ENCODE data around the gene MRPS34. TPM values are rescaled to one million over a fixed set of nuclear protein-coding genes. Genes with fewer than 3 reads are reported as not detected.
A peak's percentile ranks its signal among the peaks of the same experiment; 100 is the strongest.
"Not testable (repeated sequence)": the region's sequence is repeated elsewhere in the genome, so short reads cannot be mapped to it uniquely, and the experiment has no call there.

Gene MRPS34
- polyA plus RNA-seq, 3 donors from 2014 or later: 111 to 139 (median 139) TPM

DNA sequence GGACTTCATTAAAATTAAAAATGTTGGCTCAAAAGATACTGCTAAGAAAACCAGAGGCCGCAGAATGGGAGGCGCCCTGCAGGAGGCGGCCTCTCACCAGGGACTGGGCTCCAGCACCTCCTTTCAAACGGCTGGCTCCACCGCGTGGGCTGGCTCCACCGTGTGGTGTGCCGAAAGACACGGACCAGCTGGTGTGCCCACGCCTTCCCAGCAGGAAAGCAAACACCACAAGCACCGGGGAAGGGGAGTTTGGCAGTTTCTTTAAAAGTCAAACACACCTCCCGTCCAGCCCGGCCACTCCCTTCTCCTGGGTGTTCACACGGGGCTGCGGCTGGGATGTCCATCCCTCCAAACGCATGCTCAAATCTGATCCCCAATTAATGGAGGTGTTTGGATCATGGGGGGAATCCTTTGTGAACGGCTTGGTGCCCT, 39.8 kb upstream of the MRPS34 start:
- peak in 2 of 3 donors; percentile 8 to 18 for DNase-seq
- Mint-ChIP-seq H3K36me3 (peaks cover 7 to 16% (median 8%) of the 10 kb centered on the region in 3 donors), H3K27ac (peak overlapping the region in 2 of 6 donors; percentile 25 to 60)

DNA sequence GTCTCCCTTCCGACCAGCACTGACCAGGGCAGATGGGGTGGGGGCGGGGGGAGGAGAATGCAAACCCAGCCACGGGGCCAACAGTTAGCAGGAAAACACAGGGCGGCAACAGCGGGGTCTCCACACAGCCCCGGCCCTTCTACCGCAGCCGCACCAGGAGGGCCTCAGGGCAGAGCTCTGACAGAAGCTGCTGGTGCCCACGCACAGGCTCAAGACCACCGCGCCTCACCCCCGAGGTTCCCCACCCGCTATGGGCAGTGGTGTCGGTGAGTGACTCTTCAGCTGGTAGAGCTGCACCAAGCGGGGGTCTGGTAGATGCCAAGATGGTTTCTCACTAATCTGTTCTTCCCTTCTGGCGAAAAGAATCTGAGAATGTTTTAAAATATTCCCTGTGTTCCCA, 37.6 kb upstream of the MRPS34 start:
- DNase-seq: no peak
- H3K4me3 Mint-ChIP-seq: no peak overlapping the region
- no peak overlapping the region for H3K27ac Mint-ChIP-seq
- peaks cover 8 to 20% (median 9%) of the 10 kb centered on the region in 3 donors for H3K36me3 Mint-ChIP-seq
- H3K9me3 Mint-ChIP-seq: peaks cover 0 to 3% (median 0%) of the 10 kb centered on the region in 6 donors
- peaks cover 4 to 12% of the 10 kb centered on the region in 2 donors for H3K4me1 Mint-ChIP-seq
- H3K27me3 Mint-ChIP-seq (ENCODE audit: low read depth in 3 of 3): peaks cover 0 to 3% (median 2%) of the 10 kb centered on the region in 3 donors

More for the DNA sequence above, 39.8 kb upstream of the MRPS34 start:
- peaks cover 0 to 5% (median 2%) of the 10 kb centered on the region in 3 donors for H3K27me3 Mint-ChIP-seq (ENCODE audit: low read depth in 3 of 3)
- H3K4me3 Mint-ChIP-seq: no peak overlapping the region
- H3K4me1 Mint-ChIP-seq: peaks cover 4 to 12% of the 10 kb centered on the region in 2 donors
- H3K9me3 Mint-ChIP-seq: peaks cover 0 to 3% (median 0%) of the 10 kb centered on the region in 6 donors

GRCh38 chr16:1810106-1810505, 37.2 kb upstream of the MRPS34 start:
- H3K27ac Mint-ChIP-seq: peak overlapping the region in 1 of 6 donors; percentile 34
- H3K27me3 Mint-ChIP-seq (ENCODE audit: low read depth in 3 of 3): peaks cover 0 to 3% (median 0%) of the 10 kb centered on the region in 3 donors
- peaks cover 3 to 16% (median 7%) of the 10 kb centered on the region in 3 donors for H3K36me3 Mint-ChIP-seq
- no peak for DNase-seq
- H3K4me3 Mint-ChIP-seq: no peak overlapping the region
- H3K9me3 Mint-ChIP-seq: no peaks in the 10 kb centered on the region
- peaks cover 4 to 9% of the 10 kb centered on the region in 2 donors for H3K4me1 Mint-ChIP-seq

DNA sequence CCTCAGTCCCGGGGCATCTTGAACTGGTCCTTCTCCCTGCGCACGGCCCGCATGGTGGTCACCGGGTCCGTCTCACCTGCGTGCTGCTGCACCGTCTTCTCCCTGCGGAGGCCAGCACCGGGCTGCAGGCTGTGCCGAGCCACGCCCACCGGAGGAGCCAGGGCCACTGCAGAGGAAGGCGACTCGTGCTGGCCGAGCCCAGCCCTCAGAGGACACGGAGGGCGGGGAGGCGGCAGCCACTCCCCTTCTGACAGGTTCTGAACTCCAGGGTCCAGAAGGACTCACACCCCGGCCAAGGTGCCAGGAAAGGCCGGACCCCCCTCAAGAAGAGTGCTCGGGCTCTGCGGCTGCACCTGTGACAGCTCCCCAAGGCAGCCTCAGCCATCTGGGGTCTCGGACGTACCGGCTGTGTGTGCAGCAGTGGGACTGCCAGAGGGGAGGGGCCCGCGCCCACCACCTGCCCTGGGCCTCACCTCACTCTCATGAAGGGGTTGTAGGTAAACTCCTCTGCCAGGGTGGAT, 36.4 kb upstream of the MRPS34 start:
- Mint-ChIP-seq H3K27me3 (ENCODE audit: low read depth in 3 of 3) (peaks cover 0 to 3% (median 0%) of the 10 kb centered on the region in 3 donors), H3K9me3 (no peaks in the 10 kb centered on the region), H3K4me3 (no peak overlapping the region), H3K4me1 (peaks cover 4 to 6% of the 10 kb centered on the region in 2 donors), H3K36me3 (peaks cover 0 to 13% (median 3%) of the 10 kb centered on the region in 3 donors), H3K27ac (no peak overlapping the region)
- no peak for DNase-seq

GRCh38 chr16:1808691-1809090, 35.8 kb upstream of the MRPS34 start:
- Mint-ChIP-seq H3K4me1 (peaks cover 4 to 6% of the 10 kb centered on the region in 2 donors), H3K9me3 (no peaks in the 10 kb centered on the region), H3K36me3 (peaks cover 0 to 10% (median 3%) of the 10 kb centered on the region in 3 donors), H3K27ac (no peak overlapping the region), H3K27me3 (ENCODE audit: low read depth in 3 of 3) (peaks cover 0 to 3% (median 0%) of the 10 kb centered on the region in 3 donors), H3K4me3 (no peak overlapping the region)
- DNase-seq: no peak

GRCh38 chr16:1807626-1808025, 34.7 kb upstream of the MRPS34 start:
- Mint-ChIP-seq H3K27me3 (ENCODE audit: low read depth in 3 of 3) (peaks cover 0 to 1% (median 0%) of the 10 kb centered on the region in 3 donors), H3K4me3 (no peak overlapping the region), H3K4me1 (no peaks in the 10 kb centered on the region), H3K36me3 (peaks cover 0 to 3% (median 3%) of the 10 kb centered on the region in 3 donors), H3K9me3 (no peaks in the 10 kb centered on the region), H3K27ac (no peak overlapping the region)
- no peak for DNase-seq

DNA sequence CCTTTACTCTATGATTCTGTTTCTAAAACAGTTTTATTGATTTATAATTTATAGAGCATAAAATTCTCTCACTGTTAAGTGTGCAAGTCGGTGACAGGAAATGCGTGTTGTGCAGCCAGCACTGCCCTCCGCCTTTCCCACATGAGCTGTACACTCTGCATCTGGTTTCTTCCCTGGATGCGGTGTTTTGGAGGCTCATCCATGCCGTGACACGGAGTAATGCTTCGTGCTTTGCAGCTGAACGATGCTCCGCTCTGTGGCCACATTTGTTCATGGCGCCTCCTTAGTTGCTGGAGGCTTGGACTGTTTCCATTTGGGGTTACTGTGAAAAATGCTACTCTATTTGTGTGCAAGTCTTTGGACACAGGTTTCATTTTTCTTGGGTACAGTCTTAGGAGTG, 27.8 kb upstream of the MRPS34 start:
- Mint-ChIP-seq H3K36me3 (peaks cover 0 to 3% (median 3%) of the 10 kb centered on the region in 3 donors), H3K4me3 (no peak overlapping the region), H3K4me1 (no peaks in the 10 kb centered on the region), H3K27ac (no peak overlapping the region), H3K9me3 (peaks cover 0 to 10% (median 2%) of the 10 kb centered on the region in 6 donors), H3K27me3 (ENCODE audit: low read depth in 3 of 3) (peaks cover 0 to 3% (median 2%) of the 10 kb centered on the region in 3 donors)
- no peak for DNase-seq

DNA sequence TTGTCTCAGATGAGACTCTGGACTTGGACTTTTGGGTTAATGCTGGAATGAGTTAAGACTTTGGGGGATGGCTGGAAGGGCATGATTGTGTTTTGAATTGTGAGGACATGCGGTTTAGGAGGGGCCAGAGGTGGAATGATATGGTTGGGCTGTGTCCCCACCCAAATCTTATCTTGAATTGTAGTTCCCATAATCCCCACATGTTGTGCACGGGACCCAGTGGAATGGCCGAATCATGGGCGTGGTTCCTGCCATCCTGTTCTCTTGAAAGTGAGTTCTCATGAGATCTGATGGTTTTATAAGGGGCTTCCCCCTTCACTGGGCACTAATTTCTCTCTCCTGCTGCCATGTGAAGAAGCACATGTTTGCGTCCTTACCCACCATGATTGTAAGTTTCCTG, 26.3 kb upstream of the MRPS34 start:
- not testable (repeated sequence) for DNase-seq, H3K27ac Mint-ChIP-seq

GRCh38 chr16:1794908-1795666, 22.2 kb upstream of the MRPS34 start:
- no peak overlapping the region for H3K4me3 Mint-ChIP-seq
- peaks cover 0 to 10% (median 2%) of the 10 kb centered on the region in 6 donors for H3K9me3 Mint-ChIP-seq
- peaks cover 0 to 3% (median 0%) of the 10 kb centered on the region in 3 donors for H3K36me3 Mint-ChIP-seq
- no peak for DNase-seq
- H3K27me3 Mint-ChIP-seq (ENCODE audit: low read depth in 3 of 3): peaks cover 0 to 5% (median 2%) of the 10 kb centered on the region in 3 donors
- H3K4me1 Mint-ChIP-seq: no peaks in the 10 kb centered on the region
- no peak overlapping the region for H3K27ac Mint-ChIP-seq

More for the DNA sequence above, 26.3 kb upstream of the MRPS34 start:
- not testable (repeated sequence) for H3K4me1 Mint-ChIP-seq; H3K9me3 Mint-ChIP-seq; H3K27me3 Mint-ChIP-seq (ENCODE audit: low read depth in 3 of 3); H3K4me3 Mint-ChIP-seq; H3K36me3 Mint-ChIP-seq

GRCh38 chr16:1794221-1794871, 21.4 kb upstream of the MRPS34 start:
- Mint-ChIP-seq H3K36me3 (peaks cover 0 to under 1% (median 0%) of the 10 kb centered on the region in 3 donors), H3K27ac (no peak overlapping the region), H3K4me1 (no peaks in the 10 kb centered on the region), H3K27me3 (ENCODE audit: low read depth in 3 of 3) (peaks cover 0 to 6% (median 2%) of the 10 kb centered on the region in 3 donors), H3K9me3 (peaks cover 0 to 9% (median 2%) of the 10 kb centered on the region in 6 donors), H3K4me3 (no peak overlapping the region)
- no peak for DNase-seq

GRCh38 chr16:1793578-1794220, 20.8 kb upstream of the MRPS34 start, which contains the start of gene IGFALS:
Gene IGFALS (minus strand): TSS chr16:1793705. CDS start chr16:1793652, 53 bp downstream.
- no peak within 1 kb of the TSS for H3K4me3 Mint-ChIP-seq
- H3K9me3 Mint-ChIP-seq: peaks cover 0 to 4% (median 2%) of the 10 kb centered on the region in 6 donors
- peaks cover 0 to 6% (median 1%) of the 10 kb centered on the region in 3 donors for H3K27me3 Mint-ChIP-seq (ENCODE audit: low read depth in 3 of 3)
- peaks cover 0 to 1% of the 10 kb centered on the region in 2 donors for H3K4me1 Mint-ChIP-seq
- no peak within 1 kb of the TSS for H3K27ac Mint-ChIP-seq
- H3K36me3 Mint-ChIP-seq: peaks cover 0 to 5% (median 3%) of the 10 kb centered on the region in 3 donors
- no peak for DNase-seq

- H3K27ac Mint-ChIP-seq: no peak overlapping the region
- peaks cover 0 to 5% (median 3%) of the 10 kb centered on the region in 3 donors for H3K36me3 Mint-ChIP-seq
- DNase-seq: no peak
- peaks cover 0 to 6% (median 1%) of the 10 kb centered on the region in 3 donors for H3K27me3 Mint-ChIP-seq (ENCODE audit: low read depth in 3 of 3)
- peaks cover 0 to 4% (median 2%) of the 10 kb centered on the region in 6 donors for H3K9me3 Mint-ChIP-seq
- H3K4me1 Mint-ChIP-seq: peaks cover 0 to 1% of the 10 kb centered on the region in 2 donors
- H3K4me3 Mint-ChIP-seq: no peak overlapping the region
Measured at GRCh38 chr16:1792836-1793577, 20.1 kb upstream of the MRPS34 start.
